Endothelial cell of umbilical vein (primary cell): ENCODE results near the gene NPTX2.

ENCODE experiments used
- EZH2 ChIP-seq: IDR thresholded peaks from 2 replicates; pipeline ENCODE4 v1.6.1; 2012; ENCODE audit warnings: borderline replicate concordance, low read depth, mild to moderate bottlenecking, moderate library complexity, low read length, inconsistent platforms; ENCODE audit not compliant: severe bottlenecking
- POLR2A ChIP-seq: IDR thresholded peaks from 2 replicates; pipeline ENCODE4 v1.6.1; 2012; ENCODE audit warnings: low read depth, mild to moderate bottlenecking, control low read depth, low read length
- POLR2AphosphoS5 ChIP-seq: IDR thresholded peaks from 2 replicates; pipeline ENCODE4 v1.6.1; 2012; ENCODE audit warnings: low read depth, mild to moderate bottlenecking, control low read depth, low read length, moderate library complexity; ENCODE audit not compliant: insufficient read depth
- TF ChIP-seq, protein P1 (sequence below), 2 donors: IDR thresholded peaks; 1 replicate in 1 of 2; 2 replicates in 1 of 2; pipeline ENCODE4 v1.5.1; 2011; ENCODE audit warnings: low read length in 2 of 2, mild to moderate bottlenecking in 2 of 2, moderate library complexity in 2 of 2, control low read depth in 1 of 2, inconsistent platforms in 1 of 2, low read depth in 1 of 2; ENCODE audit not compliant: insufficient read depth in 1 of 2; ENCODE audit errors: extremely low read depth in 1 of 2
- TF ChIP-seq, protein P2 (sequence below): IDR thresholded peaks from 2 replicates; pipeline ENCODE4 v1.6.1; 2011; ENCODE audit not compliant: insufficient read depth, insufficient read length

DNA sequence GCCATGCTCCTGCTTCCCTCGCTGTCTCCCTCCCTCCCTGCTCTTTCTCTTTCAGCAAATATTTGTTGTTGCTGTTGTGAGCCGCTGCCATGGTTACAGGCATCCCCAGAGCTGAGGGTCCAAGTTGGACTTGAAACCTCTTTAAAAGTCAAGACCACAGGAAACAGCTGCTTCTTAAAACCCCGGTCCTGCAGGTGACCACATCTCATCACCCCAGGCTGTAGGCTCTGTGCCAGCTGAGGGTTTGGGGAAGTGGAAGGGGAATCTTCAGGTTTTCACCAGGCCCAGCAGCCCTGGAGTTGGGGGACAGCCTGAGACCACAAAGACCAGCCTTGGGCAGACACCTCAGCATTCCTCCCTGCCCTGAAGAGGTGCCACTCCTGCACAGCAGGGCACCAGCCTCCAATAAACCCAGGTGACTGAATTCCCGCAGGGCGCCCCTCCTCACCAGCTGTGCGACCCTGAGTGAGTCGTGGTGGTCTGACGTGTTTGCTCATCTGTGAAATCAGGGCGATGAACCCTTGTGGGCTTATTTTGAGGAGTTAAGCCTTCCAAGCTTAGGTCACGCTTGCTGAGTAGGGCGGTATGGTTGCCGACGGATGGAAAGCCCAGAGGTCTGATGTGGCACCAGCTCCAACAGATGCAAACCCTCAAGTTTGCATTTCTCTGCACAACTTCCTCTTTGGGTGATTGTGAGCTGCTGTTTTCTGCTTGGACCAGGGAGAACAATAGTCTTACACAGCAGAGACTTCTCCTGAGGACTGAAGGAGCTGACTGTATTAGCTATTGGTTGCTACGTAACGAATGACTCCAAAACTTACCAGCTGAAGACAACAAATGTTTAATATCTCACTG, 24.8 kb downstream of the NPTX2 start:
- TF ChIP-seq, protein P1, sequence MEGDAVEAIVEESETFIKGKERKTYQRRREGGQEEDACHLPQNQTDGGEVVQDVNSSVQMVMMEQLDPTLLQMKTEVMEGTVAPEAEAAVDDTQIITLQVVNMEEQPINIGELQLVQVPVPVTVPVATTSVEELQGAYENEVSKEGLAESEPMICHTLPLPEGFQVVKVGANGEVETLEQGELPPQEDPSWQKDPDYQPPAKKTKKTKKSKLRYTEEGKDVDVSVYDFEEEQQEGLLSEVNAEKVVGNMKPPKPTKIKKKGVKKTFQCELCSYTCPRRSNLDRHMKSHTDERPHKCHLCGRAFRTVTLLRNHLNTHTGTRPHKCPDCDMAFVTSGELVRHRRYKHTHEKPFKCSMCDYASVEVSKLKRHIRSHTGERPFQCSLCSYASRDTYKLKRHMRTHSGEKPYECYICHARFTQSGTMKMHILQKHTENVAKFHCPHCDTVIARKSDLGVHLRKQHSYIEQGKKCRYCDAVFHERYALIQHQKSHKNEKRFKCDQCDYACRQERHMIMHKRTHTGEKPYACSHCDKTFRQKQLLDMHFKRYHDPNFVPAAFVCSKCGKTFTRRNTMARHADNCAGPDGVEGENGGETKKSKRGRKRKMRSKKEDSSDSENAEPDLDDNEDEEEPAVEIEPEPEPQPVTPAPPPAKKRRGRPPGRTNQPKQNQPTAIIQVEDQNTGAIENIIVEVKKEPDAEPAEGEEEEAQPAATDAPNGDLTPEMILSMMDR (IDR thresholded peaks at IDR 0.05; ENCODE audit: extremely low read depth in 1 of 2, insufficient read depth in 1 of 2, low read depth in 1 of 2, low read length in 2 of 2): no peak
- no peak for TF ChIP-seq POLR2A
- TF ChIP-seq, protein P2, sequence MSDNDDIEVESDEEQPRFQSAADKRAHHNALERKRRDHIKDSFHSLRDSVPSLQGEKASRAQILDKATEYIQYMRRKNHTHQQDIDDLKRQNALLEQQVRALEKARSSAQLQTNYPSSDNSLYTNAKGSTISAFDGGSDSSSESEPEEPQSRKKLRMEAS: no peak
- TF ChIP-seq POLR2AphosphoS5: no peak
- no peak for TF ChIP-seq EZH2
